IMR-90 (cell line): ENCODE measurements around the gene CLCC1. TPM values are rescaled to one million over a fixed set of nuclear protein-coding genes. Genes with fewer than 3 reads are reported as not detected.

Experiments used
- ATAC-seq: fragments of 200-7000 bp; cut with Tn5 transposase; 2 replicates; pipeline ENCODE4 v1.9.1; 2020; ENCODE audit warnings: low read depth, mild to moderate bottlenecking, moderate library complexity
- BruUV-seq: library from RNA; stranded (reverse); fragments of 400-500 nt; replicated peaks from 2 replicates; lab custom pipeline; 2021; lab: Mats Ljungman, UMichigan
- CTCF ChIA-PET: fragments of 300-600 bp; formaldehyde crosslinking; extraction: SDS; loops from one replicate; lab custom pipeline; 2021; ENCODE audit warnings: antibody characterized with exemption; lab: Yijun Ruan, JAX
- POLR2A ChIA-PET: fragments of 300-600 bp; sonication (Branson Sonifier 250); formaldehyde crosslinking; loops from one replicate; lab custom pipeline; 2022; ENCODE audit warnings: antibody characterized with exemption; ENCODE audit not compliant: unreplicated experiment; lab: Charles Lee
- DNase-seq: peaks from one replicate; pipeline ENCODE4 v3.0.0; 2013
- H2AFZ ChIP-seq: replicated peaks from 2 replicates; pipeline ENCODE3; 2013; ENCODE audit warnings: low read length, mild to moderate bottlenecking; ENCODE audit not compliant: poor library complexity
- H2AK5ac ChIP-seq: 2 replicates; pipeline ENCODE4 v1.6.1; 2013; ENCODE audit warnings: low read depth, low read length, inconsistent platforms
- H2AK9ac ChIP-seq: replicated peaks from 2 replicates; pipeline ENCODE3; 2013; ENCODE audit warnings: mild to moderate bottlenecking, low read depth, low read length, moderate library complexity; ENCODE audit not compliant: poor library complexity
- H2BK120ac ChIP-seq: 2 replicates; pipeline ENCODE4 v1.6.1; 2013; ENCODE audit warnings: low read depth, low read length, inconsistent platforms
- H2BK15ac ChIP-seq: 3 replicates; pipeline ENCODE4 v1.6.1; 2013; ENCODE audit warnings: low read depth, low read length, inconsistent platforms
- H2BK20ac ChIP-seq: 2 replicates; pipeline ENCODE4 v1.6.1; 2013; ENCODE audit warnings: low read depth, mild to moderate bottlenecking, inconsistent platforms, low read length, moderate library complexity
- H2BK5ac ChIP-seq: 2 replicates; pipeline ENCODE4 v1.6.1; 2013; ENCODE audit warnings: mild to moderate bottlenecking, low read depth, low read length, inconsistent platforms; ENCODE audit not compliant: poor library complexity, severe bottlenecking
- H3K14ac ChIP-seq: replicated peaks from 2 replicates; pipeline ENCODE4 v1.6.1; 2013; ENCODE audit warnings: low read depth, low read length, inconsistent platforms
- H3K18ac ChIP-seq: 2 replicates; pipeline ENCODE4 v1.6.1; 2013; ENCODE audit warnings: low read depth, low read length, control low read depth
- H3K23ac ChIP-seq: 2 replicates; pipeline ENCODE4 v1.6.1; 2013; ENCODE audit warnings: low read depth, low read length, inconsistent platforms
- H3K27ac ChIP-seq: 2 replicates; pipeline ENCODE4 v1.5.1; 2013; ENCODE audit warnings: mild to moderate bottlenecking, control low read depth, low read length; ENCODE audit not compliant: insufficient read depth
- H3K27me3 ChIP-seq: 2 replicates; pipeline ENCODE4 v1.6.1; 2013; ENCODE audit warnings: low read length; ENCODE audit not compliant: control insufficient read depth, insufficient read depth
- H3K36me3 ChIP-seq: 2 replicates; pipeline ENCODE4 v1.6.1; 2013; ENCODE audit warnings: low read length, mixed read lengths; ENCODE audit not compliant: control insufficient read depth, insufficient read depth
- H3K4ac ChIP-seq: 2 replicates; pipeline ENCODE4 v1.6.1; 2013; ENCODE audit warnings: low read depth, low read length, inconsistent platforms
- H3K4me1 ChIP-seq: 2 replicates; pipeline ENCODE4 v1.6.1; 2013; ENCODE audit warnings: low read length, mixed read lengths; ENCODE audit not compliant: control insufficient read depth, insufficient read depth
- H3K4me2 ChIP-seq: 2 replicates; pipeline ENCODE4 v1.6.1; 2013; ENCODE audit warnings: low read depth, mild to moderate bottlenecking, control low read depth, low read length, moderate library complexity
- H3K4me3 ChIP-seq: 2 replicates; pipeline ENCODE4 v1.5.1; 2013; ENCODE audit warnings: low read depth, mild to moderate bottlenecking, control low read depth, low read length, moderate library complexity; ENCODE audit not compliant: insufficient read depth
- H3K56ac ChIP-seq: 2 replicates; pipeline ENCODE4 v1.6.1; 2013; ENCODE audit warnings: low read length, inconsistent platforms; ENCODE audit not compliant: insufficient read depth; ENCODE audit errors: extremely low read depth
- H3K79me1 ChIP-seq, 2 experiments: 2 replicates each; pipeline ENCODE4 v1.6.1; 2013; ENCODE audit warnings: low read length in 2 of 2, inconsistent platforms in 1 of 2, low read depth in 1 of 2
- H3K9ac ChIP-seq: 2 replicates; pipeline ENCODE4 v1.6.1; 2013; ENCODE audit warnings: low read depth, low read length, control low read depth
- H3K9me1 ChIP-seq: 2 replicates; pipeline ENCODE4 v1.6.1; 2013; ENCODE audit warnings: low read length, inconsistent platforms; ENCODE audit not compliant: insufficient read depth
- H3K9me3 ChIP-seq: 2 replicates; pipeline ENCODE4 v1.6.1; 2013; ENCODE audit warnings: low read length; ENCODE audit not compliant: control insufficient read depth, insufficient read depth
- H4K20me1 ChIP-seq: 2 replicates; pipeline ENCODE4 v1.6.1; 2013; ENCODE audit warnings: low read length, inconsistent platforms; ENCODE audit not compliant: insufficient read depth
- H4K5ac ChIP-seq: 2 replicates; pipeline ENCODE4 v1.6.1; 2013; ENCODE audit warnings: mild to moderate bottlenecking, low read depth, low read length, control low read depth
- H4K8ac ChIP-seq, 2 experiments: 2 replicates each; pipeline ENCODE4 v1.6.1; 2013; ENCODE audit warnings: low read depth in 2 of 2, low read length in 2 of 2, control low read depth in 1 of 2, inconsistent platforms in 1 of 2
- H4K91ac ChIP-seq: 2 replicates; pipeline ENCODE4 v1.6.1; 2013; ENCODE audit warnings: low read depth, low read length, inconsistent platforms; ENCODE audit not compliant: insufficient read depth
- BHLHE40 ChIP-seq: fragments of 150-350 bp; IDR thresholded peaks from 2 replicates; pipeline ENCODE4 v1.6.1; 2016; ENCODE audit warnings: mild to moderate bottlenecking, low read depth, low read length
- CEBPB ChIP-seq: IDR thresholded peaks from 2 replicates; pipeline ENCODE4 v1.6.1; 2012; ENCODE audit warnings: low read depth, low read length, improper control_type of control experiment
- MAFK ChIP-seq: IDR thresholded peaks from 2 replicates; pipeline ENCODE4 v1.6.1; 2012; ENCODE audit warnings: low read depth, low read length, improper control_type of control experiment
- MXI1 ChIP-seq: IDR thresholded peaks from 2 replicates; pipeline ENCODE4 v1.6.1; 2012; ENCODE audit warnings: low read depth, mild to moderate bottlenecking, low read length, moderate library complexity, borderline replicate concordance
- POLR2A ChIP-seq: IDR thresholded peaks from 2 replicates; pipeline ENCODE4 v1.6.1; 2012; ENCODE audit warnings: mild to moderate bottlenecking, low read depth, low read length
- RAD21 ChIP-seq: IDR thresholded peaks from 2 replicates; pipeline ENCODE4 v1.6.1; 2012; ENCODE audit warnings: low read length, improper control_type of control experiment
- RFX5 ChIP-seq: IDR thresholded peaks from 2 replicates; pipeline ENCODE4 v1.8.0; 2012; ENCODE audit warnings: low read depth, mild to moderate bottlenecking, low read length, moderate library complexity
- SMC3 ChIP-seq: fragments of 150-350 bp; IDR thresholded peaks from 2 replicates; pipeline ENCODE4 v1.6.1; 2016; ENCODE audit warnings: low read depth, mild to moderate bottlenecking, antibody characterized with exemption, low read length, moderate library complexity
- WGBS, 2 experiments: methylation state at CpG; one replicate each; pipeline versions ENCODE4 v1.1.5 to v1.1.7; 2013; ENCODE audit warnings: missing lambda C conversion rate in 2 of 2; ENCODE audit not compliant: insufficient read length in 1 of 2; ENCODE audit errors: extremely low coverage in 2 of 2; 5-methylcytosine and 5-hydroxymethylcytosine counted together
- dilution Hi-C: fragments of 300-500 bp; cut with HindIII; formaldehyde crosslinking; loops from one replicate; pipeline ENCODE4 v1.14.3; 2018; ENCODE audit warnings: low sequenced_read_pairs; ENCODE audit not compliant: unreplicated experiment
- in situ Hi-C: fragments of 300-500 bp; cut with MboI; formaldehyde crosslinking; loops from 3 replicates; pipeline ENCODE4 v1.14.3; 2019; ENCODE audit warnings: low sequenced_read_pairs, inconsistent platforms, mixed read lengths
- intact Hi-C: fragments of 100-400 bp; cut with micrococcal nuclease; formaldehyde crosslinking; loops from 2 replicates; pipeline ENCODE4 v1.10.0; 2022
- polyA plus RNA-seq, 3 experiments: library from polyadenylated mRNA; depleted of rRNA; stranded (reverse); fragments of >200 nt; gene quantifications; 2 replicates each; pipeline ENCODE4 v1.2.3, GENCODE V29; 2012; ENCODE audit warnings: low replicate concordance in 1 of 3
- total RNA-seq: library from RNA; depleted of rRNA; stranded (reverse); fragments of >200 nt; gene quantifications from 2 replicates; pipeline ENCODE4 v1.2.3, GENCODE V29; 2012
- TF ChIP-seq, protein P1 (sequence below): conservative IDR thresholded peaks from 2 replicates; pipeline ENCODE4 v1.5.1; 2012; ENCODE audit warnings: mild to moderate bottlenecking, low read depth, low read length, improper control_type of control experiment
- TF ChIP-seq, protein P2 (sequence below): fragments of 150-350 bp; IDR thresholded peaks from 2 replicates; pipeline ENCODE4 v1.6.1; 2016; ENCODE audit warnings: low read depth, mild to moderate bottlenecking, low read length, moderate library complexity, borderline replicate concordance

Gene CLCC1
- total and polyA plus RNA-seq, 2 of the 4 experiments (the other 2 are of a cell fraction): 19.3 to 29.6 TPM

DNA sequence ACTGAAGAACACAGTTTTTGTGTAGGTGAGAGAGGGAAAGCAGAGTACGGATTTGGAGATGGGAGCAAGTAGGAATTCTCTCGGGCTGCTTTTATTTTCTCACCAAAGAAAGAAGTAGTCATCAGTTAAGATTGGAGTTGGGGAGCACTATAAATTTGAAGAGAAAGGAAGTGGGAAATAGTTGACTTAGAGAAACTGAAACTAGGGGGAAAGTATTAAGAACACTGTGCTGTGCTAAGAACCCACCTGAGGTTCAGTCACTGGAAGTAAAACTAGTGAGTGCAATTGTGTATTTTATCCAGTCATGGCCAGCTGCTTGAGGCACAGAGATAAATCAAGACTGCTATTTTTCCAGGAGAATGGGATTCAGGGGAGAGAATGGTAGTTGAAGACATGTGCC lies 37.4 kb downstream of the CLCC1 start:
- ATAC-seq: no peak
- TF ChIP-seq POLR2A: no peak
- no peak for TF ChIP-seq RFX5
- TF ChIP-seq RAD21: no peak
- no peak for TF ChIP-seq MXI1
- no peak for TF ChIP-seq MAFK
- no peak for TF ChIP-seq CEBPB
- TF ChIP-seq, protein P1, sequence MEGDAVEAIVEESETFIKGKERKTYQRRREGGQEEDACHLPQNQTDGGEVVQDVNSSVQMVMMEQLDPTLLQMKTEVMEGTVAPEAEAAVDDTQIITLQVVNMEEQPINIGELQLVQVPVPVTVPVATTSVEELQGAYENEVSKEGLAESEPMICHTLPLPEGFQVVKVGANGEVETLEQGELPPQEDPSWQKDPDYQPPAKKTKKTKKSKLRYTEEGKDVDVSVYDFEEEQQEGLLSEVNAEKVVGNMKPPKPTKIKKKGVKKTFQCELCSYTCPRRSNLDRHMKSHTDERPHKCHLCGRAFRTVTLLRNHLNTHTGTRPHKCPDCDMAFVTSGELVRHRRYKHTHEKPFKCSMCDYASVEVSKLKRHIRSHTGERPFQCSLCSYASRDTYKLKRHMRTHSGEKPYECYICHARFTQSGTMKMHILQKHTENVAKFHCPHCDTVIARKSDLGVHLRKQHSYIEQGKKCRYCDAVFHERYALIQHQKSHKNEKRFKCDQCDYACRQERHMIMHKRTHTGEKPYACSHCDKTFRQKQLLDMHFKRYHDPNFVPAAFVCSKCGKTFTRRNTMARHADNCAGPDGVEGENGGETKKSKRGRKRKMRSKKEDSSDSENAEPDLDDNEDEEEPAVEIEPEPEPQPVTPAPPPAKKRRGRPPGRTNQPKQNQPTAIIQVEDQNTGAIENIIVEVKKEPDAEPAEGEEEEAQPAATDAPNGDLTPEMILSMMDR: no peak
- TF ChIP-seq, protein P2, sequence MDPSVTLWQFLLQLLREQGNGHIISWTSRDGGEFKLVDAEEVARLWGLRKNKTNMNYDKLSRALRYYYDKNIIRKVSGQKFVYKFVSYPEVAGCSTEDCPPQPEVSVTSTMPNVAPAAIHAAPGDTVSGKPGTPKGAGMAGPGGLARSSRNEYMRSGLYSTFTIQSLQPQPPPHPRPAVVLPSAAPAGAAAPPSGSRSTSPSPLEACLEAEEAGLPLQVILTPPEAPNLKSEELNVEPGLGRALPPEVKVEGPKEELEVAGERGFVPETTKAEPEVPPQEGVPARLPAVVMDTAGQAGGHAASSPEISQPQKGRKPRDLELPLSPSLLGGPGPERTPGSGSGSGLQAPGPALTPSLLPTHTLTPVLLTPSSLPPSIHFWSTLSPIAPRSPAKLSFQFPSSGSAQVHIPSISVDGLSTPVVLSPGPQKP: no peak
- TF ChIP-seq SMC3: no peak
- TF ChIP-seq BHLHE40: no peak
- H4K5ac ChIP-seq: no peak overlapping the region
- peaks cover 30% of the 10 kb centered on the region for H3K36me3 ChIP-seq
- no TSS peak for BruUV-seq
- CTCF ChIA-PET: no interaction called here
- H3K4me3 ChIP-seq: no peak overlapping the region
- intact Hi-C loops: no loop called here
- no peaks in the 10 kb centered on the region for H3K9me1 ChIP-seq
- H3K79me1 ChIP-seq: peaks cover 0 to 8% of the 10 kb centered on the region in 2 experiments; a peak in 2 of 4 replicates
- no peak overlapping the region for H4K91ac ChIP-seq
- H2BK20ac ChIP-seq: no peak overlapping the region
- POLR2A ChIA-PET: no interaction called here
- H3K14ac ChIP-seq: no peak overlapping the region
- no CpG with 5 or more reads among the region's 2 CpGs for WGBS, 2 experiments
- H3K27me3 ChIP-seq: no peaks in the 10 kb centered on the region
- in situ Hi-C loops: no loop called here
- no peak overlapping the region for H2AK5ac ChIP-seq
- H3K56ac ChIP-seq: no peak overlapping the region
- no peaks in the 10 kb centered on the region for H3K4me1 ChIP-seq
- no peak overlapping the region for H2BK5ac ChIP-seq
- no peak overlapping the region for H3K18ac ChIP-seq
- H3K27ac ChIP-seq: no peak overlapping the region
- no peaks in the 10 kb centered on the region for H3K9me3 ChIP-seq
- dilution Hi-C loops: no loop called here
- no peak overlapping the region for H3K9ac ChIP-seq
- no peaks in the 10 kb centered on the region for H4K20me1 ChIP-seq
- H2AK9ac ChIP-seq: no peak overlapping the region
- no peak for DNase-seq
- no peak overlapping the region for H3K4ac ChIP-seq
- no peak overlapping the region for H3K4me2 ChIP-seq
- H3K23ac ChIP-seq: no peak overlapping the region
- H2AFZ ChIP-seq: no peak overlapping the region
- H2BK120ac ChIP-seq: no peak overlapping the region
- H4K8ac ChIP-seq: no peak overlapping the region
- H2BK15ac ChIP-seq: no peak overlapping the region
